Lung (tissue), 12 donors: ENCODE measurements around the gene DSE. TPM values are rescaled to one million over a fixed set of nuclear protein-coding genes. Genes with fewer than 3 reads are reported as not detected.

Experiments used
- ATAC-seq: fragments of 200-7000 bp; cut with Tn5 transposase; one replicate; pipeline ENCODE4 v1.9.1; 2020; ENCODE audit warnings: moderate number of reproducible peaks; ENCODE audit not compliant: insufficient read depth, low FRiP score
- DNase-seq, 3 donors: peaks; one replicate each; pipeline ENCODE4 v3.0.0-alpha.2; 2013 to 2017
- H3K27ac ChIP-seq, 2 donors: one replicate each; pipeline ENCODE4 v1.5.1; 2013; ENCODE audit warnings: mild to moderate bottlenecking in 2 of 2, moderate library complexity in 2 of 2, control low read depth in 1 of 2, inconsistent platforms in 1 of 2, low read depth in 1 of 2, low read length in 1 of 2
- H3K27me3 ChIP-seq, 3 donors: one replicate each; pipeline ENCODE4 v1.5.1; 2013; ENCODE audit warnings: low read length in 2 of 3; ENCODE audit not compliant: control insufficient read depth in 3 of 3, insufficient read depth in 3 of 3
- H3K36me3 ChIP-seq, 4 donors: one replicate each; pipeline ENCODE4 v1.5.1; 2013; ENCODE audit warnings: low read length in 4 of 4, mild to moderate bottlenecking in 1 of 4, moderate library complexity in 1 of 4; ENCODE audit not compliant: control insufficient read depth in 4 of 4, insufficient read depth in 4 of 4
- H3K4me1 ChIP-seq, 5 donors: one replicate each; pipeline ENCODE4 v1.5.1; 2013; ENCODE audit warnings: low read length in 5 of 5, mild to moderate bottlenecking in 2 of 5, moderate library complexity in 1 of 5; ENCODE audit not compliant: control insufficient read depth in 5 of 5, insufficient read depth in 5 of 5
- H3K4me3 ChIP-seq: one replicate; pipeline ENCODE4 v1.5.1; 2013; ENCODE audit warnings: mild to moderate bottlenecking, control low read depth, moderate library complexity
- H3K9ac ChIP-seq, 2 donors: one replicate each; pipeline ENCODE4 v1.5.1; 2013; ENCODE audit warnings: low read length in 2 of 2, control low read depth in 1 of 2; ENCODE audit not compliant: insufficient read depth in 1 of 2
- H3K9me3 ChIP-seq, 4 donors: one replicate each; pipeline ENCODE4 v1.5.1; 2013; ENCODE audit warnings: low read length in 3 of 4, mild to moderate bottlenecking in 1 of 4, moderate library complexity in 1 of 4; ENCODE audit not compliant: control insufficient read depth in 4 of 4, insufficient read depth in 3 of 4
- CTCF ChIP-seq: IDR thresholded peaks from 2 replicates; pipeline ENCODE4 v1.5.1; 2012; ENCODE audit warnings: mild to moderate bottlenecking; ENCODE audit errors: control extremely low read depth, extremely low read depth
- WGBS, 2 donors: extraction: QIAGEN DNeasy Blood & Tissue Kit; methylation state at CpG; one replicate each; pipeline ENCODE4 v1.1.7; 2013; 5-methylcytosine and 5-hydroxymethylcytosine counted together
- polyA plus RNA-seq, 2 donors: library from polyadenylated mRNA; stranded (reverse); fragments of 200-250 nt; gene quantifications; one replicate each; pipeline ENCODE4 v1.2.1, GENCODE V29; 2013
- total RNA-seq, 2 donors: library from RNA; depleted of rRNA in 1 of 2; stranded (reverse); fragments of >200 nt in 1 of 2; gene quantifications; one replicate each; pipeline ENCODE4 v1.2.1, GENCODE V29; 2014 to 2021
- donor health status: control.
- donor health status: control.
- donor health status: Bipolar disorder and iron deficiency.
- donor health status: healthy.
- donor health status: DM: yes; HTN: yes; CAD: no.

The DSE gene
- total and polyA plus RNA-seq, 4 donors = 5.4 to 46.9 (median 42.4) TPM

DNA sequence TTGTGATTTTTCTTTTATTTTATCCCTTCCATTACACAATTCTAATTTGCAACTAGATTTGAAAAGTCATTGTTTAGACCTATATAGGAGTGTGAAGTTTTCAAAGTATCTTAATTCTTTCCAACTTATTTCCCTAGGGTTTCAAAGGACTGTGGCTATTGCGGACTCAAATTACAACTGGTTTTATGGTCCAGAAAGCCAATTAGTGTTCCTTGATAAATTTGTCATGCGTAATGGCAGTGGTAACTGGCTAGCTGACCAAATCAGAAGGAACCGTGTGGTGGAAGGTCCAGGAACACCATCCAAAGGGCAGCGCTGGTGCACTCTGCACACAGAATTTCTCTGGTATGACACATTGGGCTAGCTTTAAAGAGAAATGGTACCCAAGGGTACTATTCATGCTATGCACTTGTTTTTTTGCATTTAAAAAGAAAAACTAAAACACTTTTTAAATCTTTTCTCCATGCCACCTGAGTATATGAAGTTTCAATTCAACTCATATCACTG, 62.5 kb downstream of the DSE start:
- no peak for DNase-seq
- peaks cover 0 to 2% (median 0%) of the 10 kb centered on the region in 4 donors for H3K9me3 ChIP-seq
- H3K27ac ChIP-seq = no peak overlapping the region
- no peaks in the 10 kb centered on the region for H3K27me3 ChIP-seq
- peaks cover 0 to 3% (median 0%) of the 10 kb centered on the region in 5 donors for H3K4me1 ChIP-seq
- 97 to 98% methylated on average over 4 of the region's 4 CpGs for WGBS, 2 donors
- no peak for TF ChIP-seq CTCF
- H3K9ac ChIP-seq = no peak overlapping the region
- peaks cover 0 to 18% (median 8%) of the 10 kb centered on the region in 4 donors for H3K36me3 ChIP-seq
- no peak for ATAC-seq
- no peak overlapping the region for H3K4me3 ChIP-seq

GRCh38 chr6:116434056-116434725, 63.4 kb downstream of the DSE start:
- Histone ChIP-seq H3K4me3 (no peak overlapping the region), H3K9me3 (peaks cover 0 to 2% (median 0%) of the 10 kb centered on the region in 4 donors), H3K36me3 (peaks cover 0 to 18% (median 8%) of the 10 kb centered on the region in 4 donors), H3K27me3 (no peaks in the 10 kb centered on the region), H3K4me1 (peaks cover 0 to 8% (median 0%) of the 10 kb centered on the region in 5 donors), H3K27ac (no peak overlapping the region), H3K9ac (no peak overlapping the region)
- ATAC-seq (no peak), DNase-seq (no peak)
- WGBS, 2 donors = 93 to 94% methylated on average over 1 of the region's 1 CpG
- no peak for TF ChIP-seq CTCF

DNA sequence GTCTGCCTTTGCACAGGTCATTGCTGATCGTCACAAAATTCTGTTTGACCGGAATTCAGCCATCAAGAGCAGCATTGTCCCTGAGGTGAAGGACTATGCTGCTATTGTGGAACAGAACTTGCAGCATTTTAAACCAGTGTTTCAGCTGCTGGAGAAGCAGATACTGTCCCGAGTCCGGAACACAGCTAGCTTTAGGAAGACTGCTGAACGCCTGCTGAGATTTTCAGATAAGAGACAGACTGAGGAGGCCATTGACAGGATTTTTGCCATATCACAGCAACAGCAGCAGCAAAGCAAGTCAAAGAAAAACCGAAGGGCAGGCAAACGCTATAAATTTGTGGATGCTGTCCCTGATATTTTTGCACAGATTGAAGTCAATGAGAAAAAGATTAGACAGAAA, 65.8 kb downstream of the DSE start:
- Histone ChIP-seq H3K4me3 (no peak overlapping the region), H3K36me3 (peaks cover 0 to 18% (median 6%) of the 10 kb centered on the region in 4 donors), H3K9me3 (no peaks in the 10 kb centered on the region), H3K27ac (no peak overlapping the region), H3K27me3 (no peaks in the 10 kb centered on the region), H3K4me1 (peaks cover 0 to 12% (median 0%) of the 10 kb centered on the region in 5 donors), H3K9ac (no peak overlapping the region)
- ATAC-seq (no peak), DNase-seq (no peak)
- no peak for TF ChIP-seq CTCF
- WGBS, 2 donors = 92 to 96% methylated on average over 7 of the region's 7 CpGs
